ENCODE results near the gene ADD3.

- TF ChIP-seq ZNF2 (tag by site-specific recombination; IDR thresholded peaks at IDR 0.05): no peak
- TF ChIP-seq, protein P1, sequence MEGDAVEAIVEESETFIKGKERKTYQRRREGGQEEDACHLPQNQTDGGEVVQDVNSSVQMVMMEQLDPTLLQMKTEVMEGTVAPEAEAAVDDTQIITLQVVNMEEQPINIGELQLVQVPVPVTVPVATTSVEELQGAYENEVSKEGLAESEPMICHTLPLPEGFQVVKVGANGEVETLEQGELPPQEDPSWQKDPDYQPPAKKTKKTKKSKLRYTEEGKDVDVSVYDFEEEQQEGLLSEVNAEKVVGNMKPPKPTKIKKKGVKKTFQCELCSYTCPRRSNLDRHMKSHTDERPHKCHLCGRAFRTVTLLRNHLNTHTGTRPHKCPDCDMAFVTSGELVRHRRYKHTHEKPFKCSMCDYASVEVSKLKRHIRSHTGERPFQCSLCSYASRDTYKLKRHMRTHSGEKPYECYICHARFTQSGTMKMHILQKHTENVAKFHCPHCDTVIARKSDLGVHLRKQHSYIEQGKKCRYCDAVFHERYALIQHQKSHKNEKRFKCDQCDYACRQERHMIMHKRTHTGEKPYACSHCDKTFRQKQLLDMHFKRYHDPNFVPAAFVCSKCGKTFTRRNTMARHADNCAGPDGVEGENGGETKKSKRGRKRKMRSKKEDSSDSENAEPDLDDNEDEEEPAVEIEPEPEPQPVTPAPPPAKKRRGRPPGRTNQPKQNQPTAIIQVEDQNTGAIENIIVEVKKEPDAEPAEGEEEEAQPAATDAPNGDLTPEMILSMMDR (tag by site-specific recombination; IDR thresholded peaks at IDR 0.05): no peak
- no peak for TF ChIP-seq ZSCAN4 (tag by site-specific recombination; IDR thresholded peaks at IDR 0.05)
- TF ChIP-seq BCL11A (tag by site-specific recombination; IDR thresholded peaks at IDR 0.05; ENCODE audit: low read depth): peak; percentile 67; the same call in 1 of the 2 replicates
- TF ChIP-seq ZNF747 (tag by site-specific recombination; IDR thresholded peaks at IDR 0.05): no peak
Observed at GRCh38 chr10:110163192-110163773, 155.5 kb downstream of the ADD3 start.

All from HEK293 (cell line).